Measurements from ENCODE around the gene TMEM234.

Gene TMEM234

GRCh38 chr1:32221581-32221979 lies 573 bp downstream of the TMEM234 start:
- no peak for TF ChIP-seq CTCF (IDR thresholded peaks at IDR 0.05)
- no peak for TF ChIP-seq ZFX (IDR thresholded peaks at IDR 0.05; ENCODE audit: borderline replicate concordance)
- peak overlapping the region; percentile 58 for H3K27ac ChIP-seq

GRCh38 chr1:32220746-32221580 lies 1.2 kb downstream of the TMEM234 start:
- H3K27ac ChIP-seq, result peak overlapping the region; percentile 58; the same call in 1 of the 2 replicates

GRCh38 chr1:32219022-32219421 lies 3.1 kb downstream of the TMEM234 start:
- no peak overlapping the region for H3K27ac ChIP-seq
- no peak for TF ChIP-seq ZFX (IDR thresholded peaks at IDR 0.05; ENCODE audit: borderline replicate concordance)
- no peak for TF ChIP-seq CTCF (IDR thresholded peaks at IDR 0.05)

More at GRCh38 chr1:32220746-32221580, 1.2 kb downstream of the TMEM234 start:
- TF ChIP-seq CTCF (IDR thresholded peaks at IDR 0.05) (no peak), ZFX (IDR thresholded peaks at IDR 0.05; ENCODE audit: borderline replicate concordance) (no peak)

DNA sequence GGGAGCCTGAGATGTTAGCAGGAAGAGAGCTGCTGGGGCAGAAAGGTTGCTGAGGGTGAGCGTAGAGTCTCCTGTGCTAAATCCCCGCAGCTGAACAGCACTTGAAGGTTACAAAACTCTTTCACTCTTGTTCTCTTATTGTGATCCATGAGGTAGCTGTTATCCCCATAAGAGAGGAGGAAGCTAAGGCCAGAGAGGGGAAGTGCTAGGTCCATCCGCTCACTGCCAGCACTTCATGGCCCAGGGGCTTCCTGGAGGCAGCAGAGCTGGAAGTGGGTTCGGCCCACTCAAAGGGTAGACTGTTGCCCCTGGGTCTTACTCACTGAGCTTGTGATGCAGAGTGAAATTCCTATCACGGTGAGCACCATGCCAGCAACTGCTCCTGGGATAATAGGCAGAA lies 5.6 kb downstream of the TMEM234 start:
- TF ChIP-seq ZFX (IDR thresholded peaks at IDR 0.05; ENCODE audit: borderline replicate concordance), result no peak
- no peak for TF ChIP-seq CTCF (IDR thresholded peaks at IDR 0.05)

GRCh38 chr1:32215629-32216480 lies 6.3 kb downstream of the TMEM234 start:
- H3K27ac ChIP-seq, result no peak overlapping the region
- peak; percentile 86 for TF ChIP-seq CTCF (IDR thresholded peaks at IDR 0.05)
- no peak for TF ChIP-seq ZFX (IDR thresholded peaks at IDR 0.05; ENCODE audit: borderline replicate concordance)

More for the DNA sequence above, 5.6 kb downstream of the TMEM234 start:
- no peak overlapping the region for H3K27ac ChIP-seq

DNA sequence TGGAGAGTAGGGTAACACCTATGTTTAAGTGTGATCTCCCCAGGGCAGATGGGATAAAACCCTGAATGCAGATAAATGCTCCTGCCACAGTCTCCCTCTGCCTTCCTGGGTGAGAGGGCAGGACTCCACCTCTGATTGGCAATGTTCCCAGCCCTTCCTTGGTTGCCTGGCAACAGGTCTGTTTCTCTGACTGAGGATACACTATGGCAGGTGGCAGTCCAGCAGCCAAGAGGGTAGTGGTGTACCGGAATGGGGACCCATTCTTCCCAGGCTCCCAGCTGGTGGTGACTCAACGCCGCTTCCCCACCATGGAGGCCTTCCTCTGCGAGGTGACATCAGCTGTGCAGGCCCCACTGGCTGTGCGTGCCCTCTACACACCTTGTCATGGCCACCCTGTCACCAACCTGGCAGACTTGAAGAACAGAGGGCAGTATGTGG lies 13.2 kb downstream of the TMEM234 start, which contains the start of gene DCDC2B:
DCDC2B (plus strand) TSS at position 199 of the 438 bp plus-strand sequence; CDS start at position 204, 5 bp downstream.
- H3K27ac ChIP-seq, result peak within 1 kb of the TSS; percentile 78

More for the DNA sequence above, 13.2 kb downstream of the TMEM234 start, which contains the start of gene DCDC2B:
- TF ChIP-seq ZFX (IDR thresholded peaks at IDR 0.05; ENCODE audit: borderline replicate concordance) (no peak), CTCF (IDR thresholded peaks at IDR 0.05) (no peak)
